Activated naive CD4-positive, alpha-beta T cell treated with anti-CD3 and anti-CD28 coated beads, Interleukin-2, amount 50 U/mL, for 16 hours (primary cell): ENCODE measurements around the gene MPHOSPH10.
"Not testable (repeated sequence)": the region's sequence is repeated elsewhere in the genome, so short reads cannot be mapped to it uniquely, and the experiment has no call there.

Source experiments
- DNase-seq: peaks from one replicate; pipeline ENCODE4 v3.0.0-alpha.2; 2020

Gene MPHOSPH10

GRCh38 chr2:71174207-71174606, 43.8 kb downstream of the MPHOSPH10 start:
- DNase-seq = no peak

- not testable (repeated sequence) for DNase-seq
Measured at GRCh38 chr2:71178836-71179235, 48.4 kb downstream of the MPHOSPH10 start.

- no peak for DNase-seq
Measured at GRCh38 chr2:71181316-71181715, 50.9 kb downstream of the MPHOSPH10 start.

- DNase-seq = not testable (repeated sequence)
Measured at GRCh38 chr2:71183306-71184115, 53.1 kb downstream of the MPHOSPH10 start.

GRCh38 chr2:71186973-71187372, 56.5 kb downstream of the MPHOSPH10 start:
- DNase-seq = no peak

- no peak for DNase-seq
Measured at GRCh38 chr2:71187589-71187988, 57.2 kb downstream of the MPHOSPH10 start.

GRCh38 chr2:71190656-71191569, 60.5 kb downstream of the MPHOSPH10 start:
- DNase-seq = no peak

- no peak for DNase-seq
Measured at GRCh38 chr2:71191570-71191943, 61.1 kb downstream of the MPHOSPH10 start.
